T1000 (cell line): ENCODE measurements around the gene LKAAEAR1.

ENCODE experiments used
- DNase-seq: peaks from one replicate; lab custom pipeline; 2025; ENCODE audit warnings: mixed read lengths; lab: John Stamatoyannopoulos, UW

LKAAEAR1 gene

DNA sequence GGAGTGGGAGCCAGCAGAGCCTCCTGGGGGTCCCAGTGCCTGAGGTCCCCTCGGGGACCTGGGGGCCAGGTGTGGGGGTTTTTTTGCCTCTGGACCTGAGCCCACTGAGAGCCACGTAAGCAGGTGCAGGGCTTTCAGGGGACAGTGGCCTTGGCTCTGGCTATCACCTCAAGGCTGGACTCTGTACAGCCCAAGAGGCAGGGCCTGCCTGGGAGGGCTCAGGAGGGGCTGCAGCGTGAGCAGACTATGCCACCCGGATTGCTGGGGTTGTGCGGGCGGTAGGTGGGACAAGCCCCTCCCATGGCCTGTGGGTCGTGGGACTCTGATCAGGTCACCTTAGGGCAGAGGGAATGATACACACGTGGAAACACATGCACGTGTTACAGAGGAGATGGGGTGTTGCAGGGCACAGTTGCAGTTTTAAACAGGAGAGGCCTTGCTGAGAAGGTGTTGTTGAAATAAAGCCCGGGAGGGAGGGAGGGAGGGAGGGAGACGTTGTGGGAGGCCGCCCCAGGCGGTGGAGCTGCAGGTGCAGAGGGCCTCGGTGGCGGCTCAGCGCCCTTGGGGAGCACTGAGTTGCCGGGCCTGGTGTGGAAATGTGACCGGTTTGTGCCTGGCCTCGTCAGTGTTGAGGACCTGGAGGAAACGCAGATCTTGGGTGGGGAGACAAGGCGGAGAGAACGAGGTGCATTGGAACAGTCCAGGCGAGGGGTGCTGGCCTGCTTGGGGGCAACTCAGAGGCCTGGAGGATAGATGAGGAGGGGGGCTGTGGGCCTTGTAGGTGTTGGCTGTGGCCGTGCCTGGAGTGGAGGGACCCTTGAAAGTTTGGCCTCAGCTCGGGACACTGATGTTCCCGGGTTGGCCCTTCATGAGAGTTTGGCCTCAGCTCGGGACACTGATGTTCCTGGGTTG is 18.9 kb downstream of the LKAAEAR1 start:
- DNase-seq = no peak

DNA sequence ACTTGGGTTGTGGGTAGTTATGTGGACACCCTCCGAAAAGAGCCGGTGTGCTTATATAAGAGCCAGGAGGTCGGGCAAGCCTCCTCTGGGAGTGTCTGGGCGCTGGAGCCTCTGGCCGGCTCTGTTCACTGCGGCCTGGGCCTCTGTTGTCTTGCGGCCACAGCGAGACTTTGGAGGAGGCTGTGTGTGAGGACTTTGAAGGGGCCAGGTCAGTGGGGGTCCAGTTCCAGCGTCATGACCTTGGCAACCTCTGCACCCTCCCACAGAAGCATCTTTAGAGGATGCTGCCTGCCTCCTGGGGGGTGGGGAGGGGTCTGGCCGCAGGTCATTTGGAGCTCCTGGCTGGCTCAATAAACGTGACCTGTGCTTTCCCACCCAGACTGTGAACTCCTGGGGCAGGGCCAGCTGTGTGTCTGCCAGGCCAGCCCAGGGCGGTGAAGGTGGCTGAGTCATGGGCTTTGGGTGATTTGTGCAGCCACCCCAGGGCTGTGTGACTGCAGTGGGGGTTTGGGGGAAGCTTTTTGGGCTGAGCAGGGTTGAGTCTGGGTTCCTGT is 20.0 kb downstream of the LKAAEAR1 start:
- peak; percentile 24 for DNase-seq

- no peak for DNase-seq
These were observed 20.6 kb downstream of the LKAAEAR1 start for GRCh38 chr20:64063389-64064144.

GRCh38 chr20:64062596-64063388 is 21.4 kb downstream of the LKAAEAR1 start, which contains the start of gene TCEA2:
Gene TCEA2, plus strand, starts transcription at chr20:64063198. Its CDS starts 115 bp downstream, at chr20:64063313.
- peak; percentile 80 for DNase-seq

DNA sequence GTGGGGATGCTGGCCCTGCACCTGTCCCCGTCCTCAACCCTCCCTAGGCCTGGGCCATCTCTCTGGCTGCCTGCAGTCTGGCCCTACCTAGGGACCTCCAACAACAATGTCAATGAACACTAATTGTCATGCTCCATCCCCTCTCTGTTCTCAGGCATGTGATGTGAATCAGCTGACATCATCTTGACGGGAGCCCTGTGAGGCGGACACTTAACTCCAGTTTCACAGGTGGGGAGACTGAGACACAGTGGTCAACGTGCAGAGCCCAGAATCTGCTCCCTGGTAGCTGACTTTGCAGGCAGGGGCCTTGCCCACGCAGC is 22.0 kb downstream of the LKAAEAR1 start:
- DNase-seq = no peak

DNA sequence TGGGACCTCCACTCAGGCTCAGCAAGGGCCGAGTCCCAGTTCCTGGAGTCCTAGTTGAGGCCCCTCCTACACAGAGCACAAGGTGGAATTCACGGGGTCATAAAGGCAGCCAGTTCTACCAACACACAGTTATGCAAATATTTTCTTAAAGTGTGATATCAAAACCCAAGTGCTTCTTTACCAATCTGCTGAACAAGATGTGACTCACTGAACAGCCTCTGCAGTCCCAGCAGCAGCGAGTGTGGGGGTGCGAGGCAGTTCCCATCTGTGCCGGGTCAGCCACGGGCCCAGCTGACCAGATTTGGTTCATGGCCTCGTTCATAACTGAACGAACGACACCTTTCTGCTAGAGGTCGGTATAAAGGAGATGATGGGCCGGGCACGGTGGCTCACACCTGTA is 25.7 kb downstream of the LKAAEAR1 start:
- no peak for DNase-seq

GRCh38 chr20:64057628-64058498 is 26.3 kb downstream of the LKAAEAR1 start:
- DNase-seq = no peak

- no peak for DNase-seq
These were observed 27.1 kb downstream of the LKAAEAR1 start for GRCh38 chr20:64056889-64057627.

GRCh38 chr20:64056639-64056888 is 27.6 kb downstream of the LKAAEAR1 start:
- DNase-seq = no peak

- DNase-seq = peak; percentile 43
These were observed 28.1 kb downstream of the LKAAEAR1 start for GRCh38 chr20:64055893-64056638.

DNA sequence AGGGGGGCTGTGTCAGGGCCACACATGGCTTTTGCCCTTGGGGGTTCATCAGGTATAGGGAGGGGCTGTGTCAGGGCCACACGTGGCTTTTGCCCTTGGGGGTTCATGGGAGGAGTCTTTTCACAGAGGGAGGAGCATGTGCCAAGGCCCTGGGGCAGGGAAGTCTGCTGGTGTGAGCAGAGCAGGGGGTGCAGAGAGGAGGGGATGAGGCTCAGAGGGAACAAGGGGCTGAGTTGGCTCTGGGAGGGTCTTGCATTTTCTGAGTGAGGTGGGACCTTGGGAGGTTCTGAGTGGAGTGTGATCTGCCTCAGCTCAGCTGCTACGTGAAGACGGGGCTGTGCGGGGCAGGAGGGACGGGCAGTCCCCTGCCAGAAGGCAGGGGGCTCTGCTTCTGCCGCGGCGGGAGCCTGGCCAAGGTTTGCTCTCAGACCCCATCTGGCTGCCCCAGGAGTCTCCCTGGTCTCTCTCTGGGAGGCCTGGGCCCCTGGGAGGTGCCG is 28.8 kb downstream of the LKAAEAR1 start:
- no peak for DNase-seq

GRCh38 chr20:64053841-64054661 is 30.1 kb downstream of the LKAAEAR1 start:
- DNase-seq = no peak

DNA sequence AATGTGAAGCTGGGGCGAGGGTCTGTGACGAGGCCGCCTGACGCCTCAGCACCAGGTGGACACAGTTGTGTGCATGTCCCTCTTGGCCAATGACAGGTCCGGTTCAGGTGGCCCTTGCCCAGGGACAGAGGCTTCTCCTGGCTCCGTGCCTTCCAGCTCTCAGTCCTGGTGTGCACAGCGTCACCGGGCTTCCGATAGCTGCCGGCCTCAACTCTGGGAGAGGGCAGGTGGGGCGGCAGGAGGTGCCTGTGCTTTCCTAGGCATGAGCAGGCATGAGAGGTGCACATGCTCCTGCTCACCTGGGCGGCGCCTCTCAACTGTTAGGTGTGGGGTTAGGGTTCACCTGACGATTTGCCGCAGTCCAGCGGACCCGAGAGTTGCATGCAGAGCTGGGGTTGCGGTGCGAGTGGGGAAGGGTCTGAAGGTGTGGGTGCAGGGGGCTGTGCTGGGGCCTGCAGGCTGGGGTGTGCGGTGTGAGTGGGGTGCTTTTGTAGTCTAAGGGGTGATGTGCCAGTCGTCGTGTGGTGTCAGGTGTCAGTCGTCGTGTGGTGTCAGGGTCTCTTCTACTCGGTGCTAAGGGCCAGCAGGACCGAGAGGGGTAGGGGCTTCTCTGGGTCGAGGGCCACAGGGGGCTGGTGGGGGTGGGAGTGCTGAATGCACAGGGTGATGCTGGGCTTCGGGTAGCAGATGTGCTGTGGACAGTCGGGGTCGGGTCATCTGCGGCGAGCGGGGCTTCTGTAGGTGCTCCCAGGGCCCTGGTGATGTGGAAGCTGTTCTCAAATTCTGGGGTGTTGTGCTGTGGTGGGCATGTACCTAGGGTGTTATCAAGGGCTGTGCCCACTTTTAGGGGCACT is 31.0 kb downstream of the LKAAEAR1 start:
- DNase-seq = no peak

DNA sequence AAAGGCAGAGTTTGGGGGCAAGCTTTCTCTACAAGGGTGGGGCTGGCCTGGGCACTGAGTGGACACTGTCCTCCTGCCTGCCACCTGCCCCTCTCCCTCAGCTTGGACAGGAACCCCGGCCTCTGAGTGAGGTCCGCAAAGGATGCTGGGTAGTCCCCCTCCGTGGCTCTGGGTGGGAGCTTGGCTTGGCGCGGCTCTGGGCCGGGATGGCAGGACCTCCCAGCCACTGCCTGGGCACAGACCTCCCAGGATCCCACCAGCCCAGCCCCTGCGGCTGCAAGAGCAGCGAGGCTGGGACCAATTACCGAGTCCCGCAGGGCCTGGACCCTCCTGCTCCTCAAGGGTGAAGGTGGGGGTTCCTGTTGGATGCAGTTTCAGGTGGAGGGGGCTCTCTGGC is 31.9 kb downstream of the LKAAEAR1 start:
- no peak for DNase-seq

DNA sequence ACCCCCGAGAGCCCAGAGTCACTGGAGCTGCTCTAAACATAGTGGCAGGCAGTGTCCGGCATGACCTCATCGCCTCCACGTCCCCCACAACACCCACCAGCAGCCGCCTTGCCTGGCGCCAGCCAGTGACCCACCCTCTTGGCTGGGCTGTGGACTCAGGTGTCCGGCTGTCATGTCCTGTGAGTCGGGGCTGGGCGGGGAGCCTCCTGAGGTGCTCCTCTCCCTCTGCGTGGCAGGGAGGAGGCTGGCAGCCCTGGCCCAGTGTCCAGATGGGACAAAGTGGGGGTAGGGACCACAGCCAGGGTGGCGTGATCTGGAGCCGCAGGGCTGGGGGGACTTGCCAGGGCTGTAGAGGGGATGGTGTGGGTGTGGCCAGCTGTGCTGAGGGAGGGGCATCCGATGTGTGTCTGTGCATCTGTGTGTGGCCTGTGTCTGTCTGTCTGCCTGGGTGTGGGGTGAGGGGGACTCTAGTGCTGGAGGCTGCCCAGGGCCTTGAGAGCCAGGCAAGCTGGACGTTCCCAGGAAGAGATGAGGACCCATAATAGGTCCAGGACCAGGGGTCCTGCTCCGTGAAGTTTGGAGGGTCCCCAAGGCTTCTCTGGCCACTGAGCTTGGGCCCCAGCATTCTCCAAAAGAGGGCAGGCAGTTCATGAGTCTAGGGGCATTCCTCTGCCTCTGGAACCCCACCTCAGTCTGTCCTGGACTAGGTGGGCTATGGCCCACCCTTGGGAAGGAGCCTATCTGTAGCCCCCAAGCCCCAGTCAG is 32.5 kb downstream of the LKAAEAR1 start:
- no peak for DNase-seq

DNA sequence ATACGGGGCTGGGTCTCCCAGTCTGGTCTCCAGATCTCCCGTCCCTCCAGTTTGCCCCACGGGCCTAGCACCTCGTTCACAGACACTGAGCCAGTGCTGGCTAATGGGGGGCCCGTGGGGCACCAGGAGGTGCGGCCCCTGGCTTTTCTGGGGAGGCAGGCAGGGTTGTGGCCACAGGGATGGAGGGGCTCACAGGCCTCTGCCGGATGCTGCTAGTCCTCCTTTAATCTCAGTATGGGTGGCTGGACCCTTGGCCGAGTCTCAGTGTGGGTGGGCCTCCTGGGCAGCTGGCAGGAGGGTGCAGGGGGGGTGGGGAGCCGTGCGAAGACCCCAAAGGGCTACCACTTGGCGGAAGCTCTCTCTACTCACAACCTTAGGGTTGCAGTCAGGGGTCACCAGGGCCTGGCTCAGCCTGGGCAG is 33.2 kb downstream of the LKAAEAR1 start:
- no peak for DNase-seq
